HG02642 (cell line): ENCODE measurements around the gene FRMD4A.
"Not testable (repeated sequence)": the region's sequence is repeated elsewhere in the genome, so short reads cannot be mapped to it uniquely, and the experiment has no call there.

Experiments used
- ATAC-seq: cut with Tn5 transposase; IDR thresholded peaks from one replicate; pipeline ENCODE4 v1.9.1; 2021; ENCODE audit warnings: mild to moderate bottlenecking; ENCODE audit not compliant: unreplicated experiment, poor library complexity

Gene FRMD4A

DNA sequence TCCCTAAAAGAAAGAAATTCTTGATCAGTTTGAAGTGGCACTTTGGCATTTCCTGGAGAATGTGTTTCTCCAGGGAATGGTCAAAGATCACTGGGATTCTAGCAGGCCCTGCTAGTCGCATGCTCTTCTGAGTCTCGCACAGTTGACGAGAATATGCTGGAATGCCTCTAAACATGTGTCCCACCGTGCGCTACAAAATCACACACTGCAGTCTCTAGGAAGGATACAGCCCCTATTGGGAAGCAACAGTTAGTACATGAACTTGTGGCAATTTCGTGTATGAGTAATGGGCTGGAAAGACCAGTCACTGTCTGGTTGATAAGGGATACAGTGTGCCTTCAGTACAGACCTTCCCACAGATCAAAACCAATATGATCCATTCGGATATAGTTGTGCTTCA is 486.1 kb downstream of the FRMD4A start:
- ATAC-seq: no peak

DNA sequence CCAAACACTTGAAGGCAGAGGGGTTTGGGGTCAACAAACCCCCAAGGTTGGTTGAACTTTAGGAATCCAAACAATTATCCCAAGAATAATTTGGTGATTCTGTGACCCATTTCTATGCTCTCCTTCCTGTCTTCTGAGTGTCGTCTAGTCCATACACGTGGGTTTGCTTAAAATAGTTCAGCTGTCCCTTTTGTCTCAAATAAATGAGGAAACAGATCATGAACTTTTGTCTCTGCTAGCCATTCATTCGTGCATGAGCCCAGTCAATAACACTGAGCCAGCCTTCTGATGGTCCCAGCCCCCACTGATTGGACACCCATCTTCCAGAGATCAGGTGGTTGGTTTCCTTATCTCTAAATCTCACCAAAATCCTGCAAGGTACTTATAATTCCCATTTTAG is 488.6 kb downstream of the FRMD4A start:
- no peak for ATAC-seq

DNA sequence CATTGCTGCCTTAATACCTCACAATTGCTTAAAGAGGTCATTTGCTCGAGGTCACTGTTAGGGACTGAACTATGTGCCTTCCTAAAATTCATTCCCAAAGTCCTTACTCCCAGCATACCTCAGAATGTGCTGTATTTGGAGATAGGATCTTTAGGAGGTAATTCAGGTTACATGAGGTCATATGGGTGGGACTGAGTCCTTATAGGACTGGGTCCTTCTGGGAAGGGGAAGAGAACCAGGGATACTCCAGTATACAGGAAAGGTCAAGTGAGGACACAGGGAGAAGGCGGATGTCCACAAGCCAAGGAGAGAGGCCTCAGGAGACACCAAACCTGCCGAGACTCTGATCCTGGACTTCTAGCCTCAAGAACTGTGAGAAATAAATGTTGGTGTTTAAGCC is 490.7 kb downstream of the FRMD4A start:
- ATAC-seq: no peak

DNA sequence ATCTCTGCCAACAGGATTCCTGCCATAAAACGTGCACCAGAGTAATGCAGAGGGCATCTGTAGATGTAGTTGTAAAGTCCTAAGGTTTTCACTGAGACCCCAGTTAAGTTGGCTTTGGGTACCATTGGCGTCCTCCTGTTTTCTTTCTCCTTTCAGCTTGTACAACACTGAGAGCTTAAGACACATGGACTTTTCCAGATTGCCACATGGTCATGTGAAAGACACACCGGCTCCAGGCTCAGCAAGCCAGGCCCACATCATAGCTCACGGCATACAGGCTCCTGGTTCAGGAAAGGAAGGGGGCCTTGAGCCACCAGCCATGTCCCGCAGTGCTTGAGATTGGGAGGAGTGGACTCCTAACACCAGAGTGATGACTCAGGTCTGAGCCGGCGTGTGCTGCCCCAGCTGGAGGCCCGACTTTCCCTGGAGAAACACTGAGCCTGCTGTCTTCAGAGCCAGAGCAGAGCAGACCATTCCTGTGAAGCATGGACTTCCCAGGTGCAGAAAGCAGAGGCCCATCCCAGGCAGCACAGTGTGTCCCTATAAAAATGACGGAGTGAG is 491.2 kb downstream of the FRMD4A start:
- no peak for ATAC-seq

DNA sequence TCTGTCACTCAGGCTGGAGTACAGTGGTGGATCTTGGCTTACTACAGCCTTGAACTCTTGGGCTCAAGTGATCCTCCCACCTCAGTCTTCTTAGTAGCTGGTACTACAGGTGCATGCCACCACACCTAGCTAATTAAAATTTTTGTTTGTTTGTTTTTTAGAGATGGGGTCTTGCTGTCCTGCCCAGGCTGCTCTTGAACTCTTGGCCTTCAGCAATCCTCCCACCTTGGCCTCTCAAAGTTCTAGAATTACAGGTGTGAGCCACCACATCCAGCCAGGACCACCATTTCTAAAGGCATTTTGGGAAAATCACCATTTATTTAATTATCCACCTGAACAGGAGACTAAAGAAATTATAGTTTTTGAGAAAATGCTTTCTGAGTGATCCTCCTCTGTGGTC is 491.7 kb downstream of the FRMD4A start:
- ATAC-seq: no peak

DNA sequence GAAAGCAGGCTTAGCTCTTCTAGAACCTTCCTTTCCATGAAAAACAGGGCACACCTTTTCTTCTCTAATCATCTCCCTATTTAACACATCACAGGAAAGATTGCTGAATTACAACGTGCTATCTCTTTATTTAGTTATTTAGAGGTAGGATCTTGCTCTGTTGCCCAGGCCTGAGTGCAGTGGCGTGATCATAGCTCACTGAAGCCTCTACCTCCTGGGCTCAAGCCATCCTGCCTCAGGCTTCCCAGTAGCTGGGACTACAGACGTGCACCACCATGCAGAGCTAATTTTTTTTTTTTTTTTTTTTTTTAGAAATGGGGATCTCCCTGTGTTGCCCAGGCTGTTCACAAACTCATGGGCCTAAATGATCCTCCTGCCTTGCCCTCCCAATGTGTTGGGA is 492.8 kb downstream of the FRMD4A start:
- ATAC-seq: no peak

DNA sequence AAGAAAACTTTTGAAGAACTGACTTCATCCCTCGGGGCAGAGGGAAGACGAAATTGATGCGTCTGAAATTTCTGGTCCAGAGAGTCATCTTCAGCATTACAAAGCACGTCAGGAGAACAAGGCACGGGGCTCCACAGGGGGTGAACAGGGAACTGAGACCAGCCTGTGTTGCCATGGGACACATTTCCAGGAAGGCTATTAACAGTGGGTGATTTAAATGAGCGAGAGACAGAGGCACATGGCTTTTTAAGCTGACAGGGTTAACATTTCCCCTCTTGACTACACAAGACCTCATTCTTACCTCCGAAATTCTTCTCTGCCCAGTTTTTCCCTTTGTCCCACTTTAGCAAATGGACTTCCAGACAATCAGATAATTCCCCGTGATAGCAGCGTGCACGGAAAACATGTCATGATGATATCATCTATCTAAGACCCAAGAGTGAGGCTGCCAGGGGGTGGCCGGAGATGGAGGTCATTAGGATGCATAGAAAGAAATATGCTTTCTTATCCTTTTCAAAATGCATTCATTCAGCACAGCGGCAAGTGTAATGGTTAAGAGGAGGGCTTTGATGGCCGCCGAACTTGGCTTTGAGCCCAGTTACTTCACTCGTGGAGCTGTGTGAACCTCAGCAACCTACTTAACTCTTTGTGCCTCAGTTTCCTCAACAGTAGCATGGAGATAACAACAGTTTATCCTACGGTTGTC is 496.0 kb downstream of the FRMD4A start:
- no peak for ATAC-seq

DNA sequence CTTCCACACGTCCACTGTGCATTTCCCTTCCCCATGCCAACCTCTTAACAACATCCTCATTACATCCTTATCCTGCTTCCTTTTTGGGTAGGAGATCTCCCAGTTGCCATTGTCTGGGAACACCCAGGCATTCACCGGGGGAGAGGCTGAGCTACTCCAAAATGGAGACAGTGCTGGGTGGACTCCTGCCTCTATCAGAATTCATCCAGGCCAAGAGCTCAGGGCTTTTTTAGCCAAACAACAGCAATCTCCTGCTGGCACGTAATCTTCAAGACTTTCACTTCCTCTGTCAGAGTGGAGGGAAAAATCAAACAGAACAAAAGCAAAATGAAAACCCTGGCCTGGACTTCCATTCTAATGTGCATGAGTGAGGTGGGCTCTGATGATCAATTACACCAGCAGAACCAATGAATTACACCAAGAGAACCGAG is 499.0 kb downstream of the FRMD4A start:
- no peak for ATAC-seq

DNA sequence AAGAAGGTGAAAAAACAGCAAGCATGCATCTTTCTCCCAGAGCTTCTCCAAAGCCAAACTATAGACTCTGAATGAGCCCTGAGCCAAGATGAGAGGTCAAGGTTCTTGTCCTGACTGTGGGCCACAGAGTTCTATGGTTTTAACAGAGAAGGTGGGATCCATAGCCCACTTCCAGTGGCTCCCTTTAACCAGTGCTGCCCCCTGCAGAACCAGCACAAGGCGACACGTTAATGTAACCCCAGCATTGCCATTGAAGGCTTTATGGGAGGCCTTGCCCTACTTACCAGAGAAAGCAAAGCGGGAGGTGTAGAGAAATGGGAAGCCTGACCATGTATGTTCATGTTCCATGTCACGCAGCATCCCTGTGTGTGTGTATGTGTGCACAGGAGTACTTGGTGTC is 500.3 kb downstream of the FRMD4A start:
- ATAC-seq: no peak

DNA sequence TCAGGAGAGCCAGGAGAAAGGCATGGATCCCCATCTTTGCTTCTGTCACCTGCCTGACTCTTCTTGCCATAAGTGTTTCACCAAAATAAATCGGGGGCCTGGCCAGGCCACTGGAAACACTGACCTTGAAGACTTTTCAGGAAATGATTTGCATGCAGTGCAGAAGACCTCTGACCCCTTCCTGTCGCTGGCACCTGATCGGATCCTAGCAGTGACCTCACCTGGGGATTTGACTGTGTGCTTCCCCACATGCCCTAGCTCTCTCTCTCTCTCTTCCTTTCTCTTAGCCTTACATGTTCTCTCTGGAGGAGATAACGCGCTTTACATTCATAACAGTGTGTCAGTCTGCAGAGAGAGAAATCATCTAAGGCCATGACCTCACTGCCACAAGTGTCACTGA is 500.9 kb downstream of the FRMD4A start:
- ATAC-seq: no peak

DNA sequence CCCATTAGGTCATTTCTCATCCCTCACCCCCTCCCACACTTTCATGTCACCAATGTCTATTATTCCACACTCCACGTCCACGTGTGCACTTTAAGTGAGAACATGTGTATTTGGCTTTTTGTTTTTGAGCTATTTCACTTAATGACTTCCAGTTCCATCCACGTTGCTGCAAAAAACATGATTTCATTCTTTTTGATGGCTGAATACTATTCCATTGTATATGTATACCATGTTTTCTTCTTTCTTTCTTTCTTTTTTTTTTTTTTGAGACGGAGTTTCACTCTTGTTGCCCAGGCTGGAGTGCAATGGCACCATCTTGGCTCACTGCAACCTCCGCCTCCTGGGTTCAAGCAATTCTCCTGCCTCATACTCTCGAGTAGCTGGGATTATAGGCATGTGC is 502.4 kb downstream of the FRMD4A start:
- not testable (repeated sequence) for ATAC-seq

DNA sequence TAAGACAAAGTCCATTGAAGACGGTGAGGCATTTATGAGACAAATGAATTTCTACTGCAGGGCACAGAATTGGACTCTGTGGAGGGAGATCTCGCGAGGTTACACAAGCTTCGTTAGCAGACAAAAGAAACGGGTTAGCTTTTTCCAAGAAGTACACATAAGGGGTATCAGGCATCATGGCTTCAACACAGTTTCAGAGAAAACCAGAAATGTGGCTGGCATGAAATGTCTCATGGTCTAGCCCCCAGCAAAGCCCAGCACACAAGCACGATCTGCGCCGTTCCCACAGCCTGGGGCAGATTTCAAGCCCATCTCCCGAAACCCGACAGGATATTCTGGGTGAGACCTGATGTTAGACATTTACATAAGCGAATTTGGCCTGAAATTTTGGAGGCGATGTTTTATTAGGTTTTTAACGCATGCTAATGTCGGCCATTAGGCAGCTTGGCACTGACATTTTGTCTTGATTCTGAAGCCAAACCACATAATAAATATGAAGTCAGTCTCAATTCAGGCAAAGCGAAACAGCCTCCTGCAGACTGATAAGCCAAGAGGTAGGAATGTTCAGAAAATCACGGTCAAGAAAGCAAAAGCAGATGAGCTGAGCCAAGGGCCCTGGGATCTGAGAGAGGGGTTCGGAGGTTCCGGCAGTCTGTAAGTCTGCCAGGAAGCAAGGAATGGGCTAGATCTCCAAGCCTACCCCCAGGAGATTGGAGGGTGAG is 503.5 kb downstream of the FRMD4A start:
- ATAC-seq: no peak

DNA sequence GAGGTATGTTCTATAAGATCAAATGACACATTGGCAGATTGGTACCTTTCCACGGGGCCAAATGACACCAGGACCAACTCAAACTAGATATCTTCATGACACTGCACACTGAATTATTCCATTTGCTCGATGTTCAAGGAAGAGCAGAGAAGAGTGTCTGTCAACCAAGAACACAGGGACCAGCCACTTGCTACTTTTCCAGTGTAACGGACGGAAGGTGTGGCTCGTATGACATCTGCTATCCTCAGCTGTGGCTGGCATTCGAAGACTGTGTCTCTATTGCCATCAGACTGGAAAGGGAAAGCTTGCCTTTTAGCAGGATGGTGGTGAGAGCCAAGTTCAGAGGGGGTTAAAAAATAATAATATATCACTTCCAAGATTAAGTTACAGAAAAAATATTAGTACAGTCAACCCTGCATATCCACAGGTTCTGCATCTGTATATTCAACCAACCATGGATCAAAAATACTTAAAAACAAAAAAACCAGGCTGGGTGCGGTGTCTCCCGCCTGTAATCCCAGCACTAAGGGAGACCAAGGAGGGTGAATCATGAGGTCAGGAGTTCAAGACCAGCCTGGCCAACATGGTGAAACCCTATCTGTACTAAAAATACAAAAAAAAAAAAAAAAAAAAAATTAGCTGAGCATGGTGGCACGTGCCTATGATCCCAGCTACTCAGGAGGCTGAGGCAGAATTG is 506.9 kb downstream of the FRMD4A start:
- no peak for ATAC-seq

DNA sequence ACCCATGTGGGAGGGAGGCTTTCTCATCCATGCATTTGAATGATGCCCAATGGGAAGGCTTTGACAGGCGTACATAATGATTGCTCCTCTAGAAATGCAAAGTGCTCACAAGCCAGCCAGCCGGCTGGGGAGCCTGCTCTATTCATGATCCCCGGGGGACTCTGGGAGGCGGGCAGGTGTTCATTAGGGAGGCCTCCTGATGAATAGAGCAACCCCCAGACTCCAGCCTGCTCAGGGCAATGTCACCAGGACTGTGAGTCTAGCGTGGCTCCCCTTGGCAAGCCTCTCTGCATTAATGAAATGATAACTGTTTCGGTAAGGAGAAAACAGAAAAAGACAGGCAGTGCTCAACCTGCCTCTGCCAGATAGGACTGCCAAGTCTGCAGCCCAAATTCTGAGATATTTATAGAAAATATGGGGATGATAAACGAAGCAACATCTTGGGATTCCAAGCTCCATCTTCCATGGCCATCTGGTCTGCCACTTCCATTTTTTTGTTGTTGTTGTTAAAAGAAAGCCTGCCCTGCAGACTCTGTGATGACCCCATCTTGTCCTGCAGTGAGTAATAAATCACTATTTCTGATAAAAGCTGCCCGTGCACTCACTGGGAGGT is 507.5 kb downstream of the FRMD4A start:
- ATAC-seq: no peak

DNA sequence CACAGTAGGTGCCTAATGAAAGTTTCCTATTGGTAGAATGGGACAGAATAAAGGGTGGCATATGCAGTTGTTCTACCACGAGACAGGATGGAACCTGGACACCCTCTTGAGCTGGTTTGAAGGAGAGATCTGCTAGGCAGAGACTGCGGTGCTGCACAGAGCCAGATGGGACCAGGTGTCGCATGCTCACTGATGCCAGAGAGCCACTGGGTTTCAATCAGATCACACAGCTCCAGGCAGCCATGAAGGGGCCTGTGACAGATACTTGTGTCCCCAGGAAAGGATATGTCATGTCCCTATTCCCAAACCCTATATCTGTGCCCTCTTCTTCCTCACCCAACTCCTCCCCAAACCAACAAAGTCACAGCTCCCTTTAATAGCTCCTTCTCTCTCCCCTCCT is 508.2 kb downstream of the FRMD4A start:
- ATAC-seq: no peak

DNA sequence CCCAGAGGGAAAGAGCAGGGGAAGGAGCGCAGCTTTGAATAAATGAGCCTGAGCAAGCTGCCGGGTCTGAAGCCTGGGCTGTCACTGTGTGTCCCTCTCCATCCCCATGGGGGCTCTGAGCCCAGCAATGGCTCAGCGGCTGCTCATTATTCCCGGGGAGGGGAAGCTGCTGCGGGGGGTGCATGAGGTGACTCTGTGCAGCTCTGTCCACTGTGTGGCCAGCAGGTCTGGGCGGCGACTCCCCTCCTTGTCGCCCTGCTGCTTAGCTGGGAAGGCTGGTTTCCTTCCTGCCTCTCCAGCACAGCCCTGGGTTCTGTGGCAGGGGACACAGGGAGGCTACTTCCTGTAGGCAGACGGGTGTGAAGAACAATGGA is 509.8 kb downstream of the FRMD4A start:
- ATAC-seq: no peak

DNA sequence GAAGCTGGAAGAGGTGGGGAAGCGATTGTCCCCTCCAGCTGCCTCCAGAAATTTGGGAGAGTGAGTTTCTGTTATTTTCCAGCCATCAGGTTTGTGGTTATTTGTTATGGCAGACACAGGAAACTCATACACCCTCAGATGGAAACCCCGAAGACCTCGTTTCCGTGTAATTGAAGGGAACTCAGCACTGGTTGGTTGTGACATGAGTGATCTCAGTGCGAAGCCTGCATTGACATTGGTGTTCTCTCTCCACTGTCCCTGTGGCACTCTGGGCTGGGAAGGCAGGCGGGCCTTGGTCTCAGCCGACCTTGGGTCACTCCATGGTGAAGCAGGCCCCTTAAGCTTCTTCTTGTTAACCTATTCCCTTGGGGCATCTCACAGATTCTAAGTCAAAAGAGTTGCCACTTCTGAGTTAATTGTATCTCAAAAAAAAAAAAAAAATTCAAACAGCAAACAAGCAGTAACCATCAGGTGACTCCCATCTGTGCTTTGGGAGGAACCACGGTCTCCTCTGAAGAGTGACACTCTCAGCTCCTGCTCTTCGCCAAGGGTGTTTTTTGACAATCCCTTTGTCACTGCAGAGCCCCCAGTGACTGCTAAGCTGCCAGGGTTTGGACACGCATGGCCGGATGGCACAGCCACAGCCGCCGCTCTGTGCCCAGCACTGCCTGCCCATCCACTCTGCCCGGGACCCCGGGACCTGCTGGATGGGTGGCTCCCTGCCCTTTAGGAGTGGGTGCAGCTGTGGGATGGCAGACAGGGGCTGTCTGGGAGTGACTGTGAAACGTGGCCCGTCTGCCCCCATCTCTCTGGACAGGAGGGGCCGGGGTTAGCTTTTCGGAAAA is 510.4 kb downstream of the FRMD4A start:
- no peak for ATAC-seq

DNA sequence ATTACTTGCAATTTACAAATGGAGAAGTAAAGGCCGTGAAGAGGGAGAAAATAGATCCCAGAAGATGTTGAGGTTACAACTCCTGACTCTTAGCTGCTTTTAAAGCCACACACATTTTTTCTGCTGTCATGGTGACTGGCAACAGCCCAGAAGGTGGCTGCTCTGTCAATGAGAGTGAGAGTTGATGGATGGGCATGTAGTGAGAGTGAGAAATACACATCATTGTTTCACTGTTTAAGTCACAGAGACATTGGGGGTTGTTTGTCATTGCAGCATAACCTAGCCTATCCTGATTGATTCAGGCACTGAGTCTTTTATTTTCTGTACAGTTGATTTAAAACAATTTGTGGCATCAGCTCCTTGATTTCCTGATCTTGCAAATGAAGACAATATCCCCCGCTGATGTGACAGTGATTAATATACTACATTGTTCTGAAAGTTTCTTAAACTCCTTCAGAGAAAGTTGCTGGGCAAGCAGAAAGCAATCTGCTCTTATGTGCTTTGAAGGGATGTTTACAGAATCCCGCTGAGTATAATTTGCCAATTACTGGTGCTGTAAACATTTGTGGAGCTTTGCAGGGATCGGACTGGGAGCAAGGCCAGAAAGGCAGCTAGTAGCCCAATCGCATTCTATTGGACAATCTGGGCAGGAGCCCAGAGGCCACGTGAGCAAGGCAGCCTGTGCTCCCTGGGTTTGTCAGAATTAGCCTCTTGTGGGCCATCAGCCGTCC is 514.4 kb downstream of the FRMD4A start:
- no peak for ATAC-seq

DNA sequence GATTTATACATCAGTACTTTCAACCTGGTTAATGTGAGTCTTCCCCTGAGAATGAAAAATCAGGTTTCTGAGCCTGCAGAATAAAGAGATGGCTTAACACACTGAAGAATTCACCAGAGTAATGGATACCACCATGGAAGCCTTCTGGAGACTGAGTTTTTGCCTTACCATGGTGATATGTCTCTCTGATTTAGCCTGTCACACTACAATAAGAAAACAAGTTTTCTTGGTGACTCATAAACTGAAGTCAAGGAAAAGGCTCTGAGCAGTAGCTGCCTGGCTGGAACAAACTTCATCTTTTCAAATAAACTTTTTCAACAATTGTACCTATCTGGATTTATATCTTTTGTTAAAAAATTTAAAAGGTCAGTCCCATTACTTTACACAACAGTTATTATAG is 515.0 kb downstream of the FRMD4A start:
- no peak for ATAC-seq
